RWPE2 (cell line): ENCODE measurements around the gene CMIP.

Experiments
- ATAC-seq: fragments of 200-7000 bp; cut with Tn5 transposase; 3 replicates; pipeline ENCODE4 v1.9.1; 2021; ENCODE audit warnings: low read depth
- DNase-seq: peaks from one replicate; pipeline ENCODE4 v3.0.0-alpha.2; 2020; ENCODE audit warnings: low spot score
- H3K27ac ChIP-seq: fragments of 450-650 bp; 2 replicates; pipeline ENCODE4 v1.5.1; 2017; ENCODE audit warnings: mild to moderate bottlenecking; ENCODE audit not compliant: poor library complexity, severe bottlenecking
- H3K27me3 ChIP-seq: fragments of 250-450 bp; sonication (Bioruptor Pico); 2 replicates; pipeline ENCODE4 v1.5.1; 2021; ENCODE audit warnings: mild to moderate bottlenecking, moderate library complexity; ENCODE audit not compliant: insufficient read depth, poor library complexity, severe bottlenecking
- H3K36me3 ChIP-seq: fragments of 250-450 bp; sonication (Bioruptor Pico); 2 replicates; pipeline ENCODE4 v1.5.1; 2020; ENCODE audit warnings: low read depth, mild to moderate bottlenecking, moderate library complexity
- H3K4me1 ChIP-seq: fragments of 250-450 bp; sonication (Bioruptor Pico); 2 replicates; pipeline ENCODE4 v1.5.1; 2021; ENCODE audit warnings: mild to moderate bottlenecking, moderate library complexity; ENCODE audit not compliant: insufficient read depth, poor library complexity, severe bottlenecking
- H3K4me3 ChIP-seq: fragments of 250-450 bp; sonication (Bioruptor Pico); 2 replicates; pipeline ENCODE4 v1.5.1; 2021; ENCODE audit warnings: mild to moderate bottlenecking, moderate library complexity; ENCODE audit not compliant: severe bottlenecking
- H3K9me3 ChIP-seq: fragments of 250-450 bp; sonication (Bioruptor Pico); 2 replicates; pipeline ENCODE4 v1.5.1; 2021; ENCODE audit warnings: mild to moderate bottlenecking, moderate library complexity; ENCODE audit not compliant: severe bottlenecking
- CTCF ChIP-seq: fragments of 450-650 bp; IDR thresholded peaks from one replicate; pipeline ENCODE4 v1.5.1; 2017; ENCODE audit warnings: mild to moderate bottlenecking, moderate library complexity; ENCODE audit not compliant: poor library complexity, severe bottlenecking

The CMIP gene

DNA sequence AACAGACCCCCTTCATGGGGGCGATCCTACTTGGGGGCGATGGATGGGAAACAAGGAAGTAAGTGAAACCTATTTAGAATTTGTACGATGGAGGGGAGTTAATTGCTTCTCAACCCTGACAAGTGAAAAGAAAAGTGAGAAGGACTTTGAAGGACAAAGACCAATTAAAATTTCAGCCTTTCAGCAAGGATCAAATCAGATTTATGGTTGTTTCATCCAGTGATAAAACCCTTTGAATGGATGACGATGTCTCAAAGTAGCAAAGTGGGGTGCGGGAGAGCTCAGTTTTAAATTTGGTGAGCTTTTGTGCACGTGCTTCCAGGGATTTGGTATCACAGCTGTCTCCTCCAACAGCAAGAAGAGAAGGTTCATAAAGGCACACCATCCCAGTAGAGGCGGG, 51.7 kb downstream of the CMIP start:
- no peaks in the 10 kb centered on the region for H3K9me3 ChIP-seq
- peak overlapping the region; percentile 98 for H3K27ac ChIP-seq
- H3K4me3 ChIP-seq: no peak overlapping the region
- peaks cover 56% of the 10 kb centered on the region for H3K4me1 ChIP-seq
- ATAC-seq (no peak), DNase-seq (no peak)
- peaks cover 24% of the 10 kb centered on the region; the same call in 1 of the 2 replicates for H3K36me3 ChIP-seq
- no peak for TF ChIP-seq CTCF
- no peaks in the 10 kb centered on the region for H3K27me3 ChIP-seq

DNA sequence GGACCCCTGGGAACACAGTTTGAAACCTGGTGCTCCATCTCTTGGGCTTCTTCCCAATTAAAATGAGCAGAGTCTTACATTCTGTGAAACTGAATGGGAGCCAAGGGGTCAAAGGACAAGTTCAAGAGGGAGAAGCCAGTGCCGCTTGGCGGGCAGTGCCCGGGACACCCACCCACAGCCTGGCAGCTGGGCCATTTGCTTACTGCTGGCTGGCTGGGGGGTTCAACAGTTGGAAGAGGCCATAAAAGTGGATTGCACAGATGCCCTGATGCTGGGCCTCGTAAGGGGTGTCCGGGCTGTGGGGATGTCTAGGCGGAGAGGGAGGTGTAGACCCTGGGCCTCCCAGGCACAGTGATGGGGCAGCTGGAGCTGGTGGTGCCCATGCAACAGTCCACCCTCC, 52.1 kb downstream of the CMIP start:
- no peak for DNase-seq

GRCh38 chr16:81497690-81498089, 53.1 kb downstream of the CMIP start:
- Histone ChIP-seq H3K9me3 (no peaks in the 10 kb centered on the region), H3K4me3 (no peak overlapping the region), H3K4me1 (peaks cover 45% of the 10 kb centered on the region), H3K27me3 (no peaks in the 10 kb centered on the region), H3K36me3 (peaks cover 19% of the 10 kb centered on the region; the same call in 1 of the 2 replicates), H3K27ac (peak overlapping the region; percentile 98)
- no peak for ATAC-seq
- TF ChIP-seq CTCF: no peak
- no peak for DNase-seq

More for the DNA sequence above, 52.1 kb downstream of the CMIP start:
- Histone ChIP-seq H3K27ac (peak overlapping the region; percentile 98), H3K27me3 (no peaks in the 10 kb centered on the region), H3K4me1 (peaks cover 54% of the 10 kb centered on the region), H3K4me3 (no peak overlapping the region), H3K9me3 (no peaks in the 10 kb centered on the region), H3K36me3 (peaks cover 23% of the 10 kb centered on the region; the same call in 1 of the 2 replicates)
- ATAC-seq: no peak
- no peak for TF ChIP-seq CTCF

DNA sequence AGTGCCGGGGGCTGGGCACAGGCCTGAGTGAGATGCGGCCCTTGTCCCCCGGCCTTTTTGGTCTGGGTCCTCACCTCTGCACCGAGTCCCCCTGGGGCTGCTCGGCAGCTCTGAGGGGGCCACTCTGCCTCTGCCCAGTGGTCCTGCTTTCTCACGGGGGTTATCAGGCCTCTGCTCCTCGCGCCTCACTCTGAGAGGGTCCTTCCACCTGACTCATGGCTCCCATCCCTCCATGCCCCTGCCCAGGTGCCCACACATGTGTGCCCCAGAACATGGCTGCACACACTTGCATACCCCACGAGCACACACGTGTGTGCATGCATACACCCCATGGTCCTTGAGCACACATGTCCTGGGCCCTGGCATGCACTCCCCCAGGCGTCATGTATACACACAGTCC, 53.7 kb downstream of the CMIP start:
- no peak for DNase-seq
- H3K4me3 ChIP-seq: no peak overlapping the region
- H3K27ac ChIP-seq: peak overlapping the region; percentile 98
- no peaks in the 10 kb centered on the region for H3K9me3 ChIP-seq
- H3K36me3 ChIP-seq: peaks cover 19% of the 10 kb centered on the region; the same call in 1 of the 2 replicates
- ATAC-seq: no peak
- no peak for TF ChIP-seq CTCF
- H3K4me1 ChIP-seq: peaks cover 45% of the 10 kb centered on the region
- no peaks in the 10 kb centered on the region for H3K27me3 ChIP-seq

GRCh38 chr16:81499576-81500380, 55.2 kb downstream of the CMIP start:
- Histone ChIP-seq H3K4me3 (no peak overlapping the region), H3K27me3 (no peaks in the 10 kb centered on the region), H3K4me1 (peaks cover 45% of the 10 kb centered on the region), H3K9me3 (no peaks in the 10 kb centered on the region), H3K36me3 (peaks cover 11% of the 10 kb centered on the region; the same call in 1 of the 2 replicates), H3K27ac (peak overlapping the region; percentile 98)
- no peak for DNase-seq
- peak; percentile 63 for ATAC-seq
- no peak for TF ChIP-seq CTCF
